Stimulated activated CD4-positive, alpha-beta T cell treated with anti-CD3 and anti-CD28 coated beads, Interleukin-4, amount 100 ng/mL, for 48 hours (primary cell): ENCODE data around the gene ERC2.

Experiments used
- DNase-seq, 2 donors: peaks; one replicate each; pipeline ENCODE4 v3.0.0-alpha.2; 2020; ENCODE audit warnings: low read depth in 2 of 2

Gene ERC2

GRCh38 chr3:55989366-55989765 is 478.9 kb downstream of the ERC2 start:
- no peak for DNase-seq

DNA sequence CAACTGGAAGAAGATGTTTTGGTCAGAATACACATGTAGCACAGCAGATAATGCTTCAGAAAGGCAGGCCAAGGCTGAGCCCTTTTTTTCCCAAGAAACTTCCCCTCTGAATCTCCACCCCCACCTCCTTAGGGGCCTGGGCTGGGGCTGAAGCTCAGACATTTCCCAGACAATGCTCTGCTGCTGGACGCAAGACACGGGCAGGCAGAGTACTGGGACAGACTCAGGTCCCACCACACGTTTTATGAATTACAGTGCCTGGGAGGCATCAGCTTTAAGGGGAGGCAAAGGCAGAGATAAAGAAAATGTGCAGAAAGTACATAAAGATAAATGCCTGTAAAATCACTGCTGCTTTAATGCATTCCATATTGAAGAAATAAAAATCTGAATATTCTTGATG is 479.4 kb downstream of the ERC2 start:
- DNase-seq = no peak

DNA sequence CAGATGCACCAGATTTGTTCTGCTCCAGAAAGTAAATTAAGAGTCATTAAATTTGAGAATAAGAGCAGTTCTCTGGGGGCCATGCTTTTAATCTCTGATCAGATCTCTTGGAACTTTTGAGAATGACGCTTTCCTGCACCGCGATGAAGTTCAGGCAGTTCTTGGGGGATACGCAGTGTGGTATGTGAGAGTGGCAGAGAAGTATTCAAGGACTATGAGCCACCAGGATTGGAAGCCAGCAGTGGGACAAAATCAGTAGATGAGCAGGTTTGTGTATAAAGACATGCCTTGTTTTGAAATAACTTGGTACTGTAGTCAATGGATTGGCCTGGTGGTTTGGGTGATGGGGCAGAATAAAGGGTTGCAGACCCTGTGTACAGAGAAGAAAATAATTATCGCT is 483.6 kb downstream of the ERC2 start:
- no peak for DNase-seq

DNA sequence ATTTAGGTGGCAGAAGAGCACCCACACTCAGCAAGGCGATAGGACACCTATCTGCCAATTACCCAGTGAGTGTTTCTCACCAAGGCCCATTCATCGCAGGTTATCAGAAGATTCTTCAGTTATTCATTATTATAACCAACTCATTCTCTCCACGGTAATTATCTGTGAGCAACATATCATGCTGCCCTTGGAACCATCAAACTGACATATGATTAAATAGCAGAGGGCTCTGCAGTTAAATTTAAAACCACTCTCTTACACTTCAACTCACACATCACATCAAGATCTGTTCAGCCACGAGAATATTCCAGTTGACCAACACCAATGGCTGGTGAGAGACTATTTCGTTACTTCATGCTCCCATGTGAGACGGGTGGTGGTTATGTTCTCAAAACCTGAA is 489.3 kb downstream of the ERC2 start:
- no peak for DNase-seq

GRCh38 chr3:55974421-55975165 is 493.7 kb downstream of the ERC2 start:
- no peak for DNase-seq

- no peak for DNase-seq
Observed at GRCh38 chr3:55969634-55970033, 498.6 kb downstream of the ERC2 start.

DNA sequence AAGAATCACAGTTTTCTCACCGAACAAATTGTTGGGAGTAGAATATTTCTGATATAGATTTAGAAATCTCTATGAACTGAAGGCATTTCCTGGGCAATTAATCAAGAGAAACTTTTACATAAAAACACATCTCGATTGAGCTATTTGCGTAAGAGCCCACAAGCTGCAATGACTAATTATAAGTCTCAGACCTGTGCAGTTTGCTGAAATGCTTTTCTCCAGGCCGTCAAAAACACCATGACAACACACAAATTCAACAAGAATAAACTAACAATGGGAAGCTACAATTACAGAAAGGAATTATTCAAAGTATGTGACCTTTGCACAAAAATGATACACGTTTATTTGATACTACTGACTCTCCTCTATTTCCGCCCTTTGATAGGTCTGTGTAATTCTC is 499.9 kb downstream of the ERC2 start:
- no peak for DNase-seq

GRCh38 chr3:55966566-55966965 is 501.7 kb downstream of the ERC2 start:
- DNase-seq = no peak

- DNase-seq = no peak
Observed at GRCh38 chr3:55965776-55966175, 502.5 kb downstream of the ERC2 start.

DNA sequence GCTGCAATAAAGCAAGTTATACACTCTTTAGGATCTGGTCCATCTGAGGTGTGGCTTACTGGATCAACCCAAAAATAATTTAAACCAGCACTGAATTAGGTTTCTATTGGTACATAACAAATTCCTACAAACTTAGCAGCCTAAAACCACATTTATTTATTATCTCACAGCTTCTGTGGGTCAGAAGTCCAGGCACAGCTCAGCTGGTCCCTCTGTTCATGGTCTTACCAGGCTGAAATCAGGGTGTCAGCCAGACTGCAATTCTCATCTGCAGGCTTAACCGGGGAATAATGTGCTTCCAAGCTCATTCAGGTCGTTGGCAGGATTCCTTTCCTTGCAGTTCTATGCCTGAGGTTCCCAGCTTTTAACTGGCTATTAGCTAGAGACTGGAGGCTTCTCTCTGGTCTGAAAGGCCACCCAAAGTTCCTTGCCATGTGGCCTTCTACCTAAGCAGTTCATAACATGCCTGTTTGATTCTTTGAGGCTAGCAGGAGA is 503.7 kb downstream of the ERC2 start:
- DNase-seq = no peak

DNA sequence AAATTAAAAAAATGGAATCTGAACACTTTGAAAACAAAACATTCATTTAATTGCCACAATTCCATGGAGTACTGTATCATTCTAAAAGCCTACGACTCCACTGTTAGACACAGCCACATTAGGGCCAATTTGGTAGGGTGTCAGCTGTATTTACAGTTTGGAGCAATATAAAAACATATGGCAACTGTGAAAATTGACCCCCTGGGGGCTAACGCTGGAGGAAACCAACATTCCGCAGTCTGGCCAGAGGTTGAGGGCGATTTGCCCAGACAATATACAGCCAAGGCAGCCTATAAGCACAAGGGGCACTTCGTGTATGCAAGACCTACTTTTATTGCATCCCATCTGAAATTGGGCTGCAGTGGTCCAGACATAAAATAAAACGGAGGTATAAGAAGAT is 504.7 kb downstream of the ERC2 start:
- DNase-seq = no peak

DNA sequence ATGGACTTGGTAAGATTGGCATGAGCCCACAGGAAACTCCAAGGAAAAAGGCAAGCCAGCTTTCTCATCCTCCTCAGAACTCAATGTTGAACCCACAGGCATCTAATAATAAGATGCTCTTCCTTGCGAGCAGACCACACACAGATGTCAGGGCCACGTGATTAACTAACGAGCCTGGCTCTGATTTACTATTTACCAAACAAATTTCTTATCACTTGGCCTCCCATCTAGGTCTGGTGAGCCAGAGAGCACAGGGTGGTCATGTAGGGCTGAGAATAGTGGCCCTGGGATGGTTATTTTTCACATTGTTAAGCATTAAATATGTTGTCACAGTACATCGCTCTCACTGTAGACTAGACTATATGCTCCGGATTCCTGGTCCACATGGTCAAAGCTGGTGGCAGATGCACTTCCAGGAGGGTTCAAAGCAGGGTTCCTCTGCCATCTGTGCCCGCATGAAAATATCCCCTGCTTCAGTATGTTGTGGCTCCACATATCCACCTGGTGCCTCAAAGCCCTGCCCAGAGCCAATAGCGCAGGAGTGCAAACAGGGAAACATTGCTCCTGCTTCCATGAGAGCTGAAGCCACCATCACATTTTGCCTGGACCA is 508.7 kb downstream of the ERC2 start:
- no peak for DNase-seq

GRCh38 chr3:55958605-55959004 is 509.7 kb downstream of the ERC2 start:
- no peak for DNase-seq

- DNase-seq = no peak
Observed at GRCh38 chr3:55955891-55956477, 512.3 kb downstream of the ERC2 start.

- no peak for DNase-seq
Observed at GRCh38 chr3:55951388-55951787, 516.9 kb downstream of the ERC2 start.

- no peak for DNase-seq
Observed at GRCh38 chr3:55947406-55947805, 520.9 kb downstream of the ERC2 start.

DNA sequence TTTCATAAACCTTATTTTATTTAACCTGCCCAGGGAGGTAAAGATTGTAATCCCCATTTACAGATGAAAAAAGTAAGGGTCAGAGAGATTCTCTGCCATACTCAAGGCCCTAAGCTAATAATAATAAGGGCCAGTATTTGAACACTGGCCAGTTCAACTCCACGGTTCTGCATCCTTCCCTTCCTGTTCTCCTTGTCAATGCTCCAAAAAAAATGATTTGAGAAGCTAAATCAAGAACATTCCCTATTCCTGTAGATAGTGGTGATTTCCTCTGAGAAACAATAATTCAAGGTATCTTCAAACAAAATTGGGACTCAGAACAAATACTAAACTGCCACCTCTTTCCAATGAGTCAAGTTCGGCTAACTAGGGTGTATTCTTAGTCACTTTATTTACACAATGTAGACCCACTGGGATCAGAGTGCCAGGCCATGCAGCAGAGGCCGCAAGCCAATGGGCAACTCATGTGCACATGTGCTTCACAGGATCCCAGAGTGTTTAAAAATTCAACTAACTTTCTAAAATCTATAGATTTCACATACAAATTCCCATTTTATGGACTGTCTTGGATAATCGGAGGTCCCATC is 521.6 kb downstream of the ERC2 start:
- no peak for DNase-seq

GRCh38 chr3:55942868-55943267 is 525.4 kb downstream of the ERC2 start:
- no peak for DNase-seq

DNA sequence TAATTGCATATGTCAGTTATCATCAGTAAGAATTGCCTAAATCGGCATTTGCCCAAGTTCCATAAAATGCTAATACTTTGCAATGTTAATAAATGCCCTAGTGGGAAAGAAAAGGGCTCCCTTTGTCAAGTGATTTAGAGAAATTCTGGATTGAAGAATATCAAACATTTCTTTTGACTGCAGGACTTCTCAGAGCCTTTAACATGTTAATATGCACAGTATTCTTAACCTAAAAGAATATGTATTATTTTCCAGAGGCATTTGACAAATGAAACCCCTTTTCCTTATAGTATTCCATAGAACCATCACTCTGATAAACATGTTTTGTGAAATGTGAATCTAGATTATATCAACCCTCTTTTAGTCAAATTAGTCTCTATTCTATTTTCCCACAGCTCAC is 529.0 kb downstream of the ERC2 start:
- no peak for DNase-seq

DNA sequence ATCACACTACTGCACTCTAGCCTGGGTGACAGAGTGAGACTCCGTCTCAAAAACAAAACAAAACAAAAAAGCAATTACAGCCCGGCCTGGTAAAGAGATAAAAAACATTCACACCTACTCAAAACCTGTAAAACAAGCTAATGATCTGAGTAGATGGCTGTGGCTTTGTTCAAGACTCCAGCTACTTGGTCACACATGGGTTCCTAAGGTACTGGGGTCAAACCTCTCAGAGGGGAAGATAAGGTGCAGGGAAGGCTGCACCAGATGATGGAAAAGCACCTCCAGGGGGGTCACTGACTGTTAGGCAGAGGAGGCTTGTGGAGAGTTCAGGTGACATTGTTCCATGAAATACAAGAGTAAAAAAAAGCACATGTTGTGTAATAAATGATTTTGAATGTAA is 531.0 kb downstream of the ERC2 start:
- no peak for DNase-seq

DNA sequence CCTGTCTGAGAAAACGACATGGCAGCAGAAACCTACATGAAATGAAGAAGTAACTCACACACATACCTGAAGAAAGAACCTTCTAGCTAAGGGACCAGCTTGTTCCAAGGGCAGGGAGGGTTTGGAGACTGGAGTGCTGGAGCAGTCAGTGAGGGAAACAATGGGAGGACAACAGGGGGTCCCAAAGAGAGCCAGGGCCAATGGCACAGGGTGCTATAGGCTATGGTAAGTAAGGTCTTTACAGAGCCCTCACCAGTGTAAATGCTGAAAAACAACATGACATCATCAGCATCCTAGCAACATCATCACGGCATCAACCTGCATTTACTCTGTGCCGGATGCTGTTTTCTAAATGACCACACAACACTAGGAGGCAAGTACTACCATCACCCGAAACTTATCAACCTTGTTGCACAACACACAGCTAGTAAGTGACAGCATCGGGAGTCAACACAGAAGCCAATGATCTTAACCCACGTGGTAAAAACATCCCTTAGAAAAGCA is 531.7 kb downstream of the ERC2 start:
- DNase-seq = no peak

GRCh38 chr3:55935241-55935640 is 533.0 kb downstream of the ERC2 start:
- no peak for DNase-seq

DNA sequence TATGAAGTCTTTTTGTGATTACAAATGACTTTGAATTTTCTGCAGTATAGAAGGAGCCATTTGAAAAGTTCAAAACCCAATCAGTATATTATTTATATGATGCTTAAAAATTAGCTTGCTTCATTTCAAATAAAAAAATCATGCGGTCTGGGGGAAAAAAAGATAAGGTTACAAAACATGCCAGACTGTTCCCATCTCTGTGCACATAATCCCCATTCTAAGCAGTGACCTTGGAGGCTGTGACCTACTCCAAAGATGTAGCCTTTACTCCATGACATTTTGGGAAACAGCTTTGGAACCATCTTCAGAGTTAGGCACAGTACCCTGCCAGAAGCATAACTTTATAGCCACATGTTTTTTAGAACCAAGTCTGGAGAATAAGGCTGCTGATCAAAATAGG is 533.5 kb downstream of the ERC2 start:
- no peak for DNase-seq
